DND-41 (cell line): ENCODE results near the gene SHOC1.

Experiments used
- EZH2 ChIP-seq: IDR thresholded peaks from 3 replicates; pipeline ENCODE4 v1.6.1; 2012; ENCODE audit warnings: borderline replicate concordance, low read depth, mild to moderate bottlenecking, moderate library complexity, low read length, inconsistent platforms; ENCODE audit not compliant: severe bottlenecking
- TF ChIP-seq, protein P1 (sequence below): IDR thresholded peaks from 2 replicates; pipeline ENCODE4 v1.5.1; 2012; ENCODE audit warnings: borderline replicate concordance, low read length, moderate library complexity, mild to moderate bottlenecking; ENCODE audit not compliant: poor library complexity, severe bottlenecking; ENCODE audit errors: extremely low read depth

- TF ChIP-seq, protein P1, sequence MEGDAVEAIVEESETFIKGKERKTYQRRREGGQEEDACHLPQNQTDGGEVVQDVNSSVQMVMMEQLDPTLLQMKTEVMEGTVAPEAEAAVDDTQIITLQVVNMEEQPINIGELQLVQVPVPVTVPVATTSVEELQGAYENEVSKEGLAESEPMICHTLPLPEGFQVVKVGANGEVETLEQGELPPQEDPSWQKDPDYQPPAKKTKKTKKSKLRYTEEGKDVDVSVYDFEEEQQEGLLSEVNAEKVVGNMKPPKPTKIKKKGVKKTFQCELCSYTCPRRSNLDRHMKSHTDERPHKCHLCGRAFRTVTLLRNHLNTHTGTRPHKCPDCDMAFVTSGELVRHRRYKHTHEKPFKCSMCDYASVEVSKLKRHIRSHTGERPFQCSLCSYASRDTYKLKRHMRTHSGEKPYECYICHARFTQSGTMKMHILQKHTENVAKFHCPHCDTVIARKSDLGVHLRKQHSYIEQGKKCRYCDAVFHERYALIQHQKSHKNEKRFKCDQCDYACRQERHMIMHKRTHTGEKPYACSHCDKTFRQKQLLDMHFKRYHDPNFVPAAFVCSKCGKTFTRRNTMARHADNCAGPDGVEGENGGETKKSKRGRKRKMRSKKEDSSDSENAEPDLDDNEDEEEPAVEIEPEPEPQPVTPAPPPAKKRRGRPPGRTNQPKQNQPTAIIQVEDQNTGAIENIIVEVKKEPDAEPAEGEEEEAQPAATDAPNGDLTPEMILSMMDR, result no peak
- TF ChIP-seq EZH2, result no peak
These were observed 30.9 kb upstream of the SHOC1 start for GRCh38 chr9:111825468-111826145.
